ENCODE data around the gene ACO1. TPM values are rescaled to one million over a fixed set of nuclear protein-coding genes. Genes with fewer than 3 reads are reported as not detected.

ACO1 gene
- total RNA-seq, 1 donor from 2014 or later = 19.4 TPM

- H3K27me3 Mint-ChIP-seq (ENCODE audit: low read depth, unreplicated experiment) = peaks cover 21% of the 10 kb centered on the region
- no peaks in the 10 kb centered on the region for H3K9me3 ChIP-seq (ENCODE audit: insufficient read depth, low read depth, low read length)
- peaks cover 17% of the 10 kb centered on the region for H3K27me3 ChIP-seq (ENCODE audit: insufficient read depth, low read length)
- no peak overlapping the region for H3K27ac Mint-ChIP-seq (ENCODE audit: unreplicated experiment)
- H3K4me3 Mint-ChIP-seq (ENCODE audit: unreplicated experiment) = no peak overlapping the region
- FAIRE-seq (peak; percentile 59), DNase-seq (ENCODE audit: low read depth) (peak; percentile 54)
- no peak overlapping the region for H3K27ac ChIP-seq (ENCODE audit: low read depth, low read length)
- no peaks in the 10 kb centered on the region for H4K20me1 ChIP-seq (ENCODE audit: insufficient read depth, low read length)
- TF ChIP-seq EZH2 (IDR thresholded peaks at IDR 0.05; ENCODE audit: insufficient read depth, low read length) (no peak), CTCF (IDR thresholded peaks at IDR 0.05; ENCODE audit: insufficient read depth, low read depth, low read length) (peak; percentile 92)
- H3K4me1 ChIP-seq (ENCODE audit: insufficient read depth, low read length) = peaks cover 6% of the 10 kb centered on the region
- H2AFZ ChIP-seq (ENCODE audit: low read depth, low read length) = no peak overlapping the region
- no peak overlapping the region for H3K9ac ChIP-seq (ENCODE audit: low read length)
- H3K79me2 ChIP-seq (ENCODE audit: insufficient read depth, low read length) = no peaks in the 10 kb centered on the region
- H3K4me2 ChIP-seq (ENCODE audit: low read length) = peak overlapping the region; percentile 50
- no peaks in the 10 kb centered on the region for H3K9me3 Mint-ChIP-seq (ENCODE audit: unreplicated experiment)
- H3K36me3 ChIP-seq (ENCODE audit: insufficient read depth, low read length) = no peaks in the 10 kb centered on the region
- H3K36me3 Mint-ChIP-seq (ENCODE audit: low read depth, unreplicated experiment) = no peaks in the 10 kb centered on the region
- H3K4me3 ChIP-seq (ENCODE audit: insufficient read depth, low read depth, low read length) = no peak overlapping the region
- H3K4me1 Mint-ChIP-seq (ENCODE audit: low read depth, unreplicated experiment) = peaks cover 3% of the 10 kb centered on the region
Measured at GRCh38 chr9:32378993-32379729, 5.3 kb upstream of the ACO1 start.

- peaks cover 17% of the 10 kb centered on the region for H3K27me3 ChIP-seq (ENCODE audit: insufficient read depth, low read length)
- H2AFZ ChIP-seq (ENCODE audit: low read depth, low read length) = no peak overlapping the region
- Mint-ChIP-seq H3K4me1 (ENCODE audit: low read depth, unreplicated experiment) (peaks cover 8% of the 10 kb centered on the region), H3K27ac (ENCODE audit: unreplicated experiment) (no peak overlapping the region), H3K36me3 (ENCODE audit: low read depth, unreplicated experiment) (no peaks in the 10 kb centered on the region), H3K4me3 (ENCODE audit: unreplicated experiment) (no peak overlapping the region), H3K9me3 (ENCODE audit: unreplicated experiment) (no peaks in the 10 kb centered on the region), H3K27me3 (ENCODE audit: low read depth, unreplicated experiment) (peaks cover 21% of the 10 kb centered on the region)
- H3K4me3 ChIP-seq (ENCODE audit: insufficient read depth, low read depth, low read length) = no peak overlapping the region
- TF ChIP-seq EZH2 (IDR thresholded peaks at IDR 0.05; ENCODE audit: insufficient read depth, low read length) (no peak), CTCF (IDR thresholded peaks at IDR 0.05; ENCODE audit: insufficient read depth, low read depth, low read length) (no peak)
- H3K4me2 ChIP-seq (ENCODE audit: low read length) = no peak overlapping the region
- H3K36me3 ChIP-seq (ENCODE audit: insufficient read depth, low read length) = no peaks in the 10 kb centered on the region
- H3K9me3 ChIP-seq (ENCODE audit: insufficient read depth, low read depth, low read length) = no peaks in the 10 kb centered on the region
- H3K79me2 ChIP-seq (ENCODE audit: insufficient read depth, low read length) = peaks cover 14% of the 10 kb centered on the region
- no peak for FAIRE-seq
- H3K27ac ChIP-seq (ENCODE audit: low read depth, low read length) = no peak overlapping the region
- peaks cover 11% of the 10 kb centered on the region for H3K4me1 ChIP-seq (ENCODE audit: insufficient read depth, low read length)
- no peak for DNase-seq (ENCODE audit: low read depth)
- H4K20me1 ChIP-seq (ENCODE audit: insufficient read depth, low read length) = peaks cover 5% of the 10 kb centered on the region
- no peak overlapping the region for H3K9ac ChIP-seq (ENCODE audit: low read length)
Measured at GRCh38 chr9:32380944-32381343, 3.5 kb upstream of the ACO1 start.

Data from astrocyte (in vitro differentiated cells and primary cell).